Activated effector memory CD4-positive, alpha-beta T cell treated with anti-CD3 and anti-CD28 coated beads, Interleukin-2, amount 50 U/mL, for 16 hours (primary cell): ENCODE results near the gene FYN.

Source experiments
- DNase-seq: peaks from one replicate; pipeline ENCODE4 v3.0.0-alpha.2; 2020

Gene FYN

DNA sequence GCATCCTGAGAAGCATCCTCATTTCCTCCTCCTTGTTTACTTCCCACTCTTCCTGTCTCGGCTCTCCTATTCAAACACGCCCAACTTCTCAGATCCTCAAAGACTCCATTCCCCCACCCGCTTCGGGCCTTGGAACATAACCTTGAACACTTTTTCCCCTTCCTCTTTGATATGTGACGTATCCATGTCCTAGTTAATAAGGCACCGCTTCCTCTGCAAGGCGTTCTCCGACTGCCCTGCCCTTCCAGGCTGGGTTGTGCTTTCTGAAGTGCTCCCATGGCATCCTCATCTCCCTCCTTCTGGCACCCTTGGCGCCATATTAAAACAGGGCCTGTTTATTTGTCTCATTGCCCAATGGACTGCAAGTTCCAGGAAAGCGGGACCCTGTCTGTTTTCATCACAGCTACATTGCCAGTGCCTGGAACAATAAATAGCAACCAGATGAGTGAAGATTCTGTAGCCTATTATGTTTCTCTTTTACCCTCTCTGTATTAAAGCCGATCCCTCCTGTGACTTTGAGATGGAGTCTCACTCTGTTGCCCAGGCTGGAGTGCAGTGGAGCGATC, 152.2 kb downstream of the FYN start:
- DNase-seq, result no peak

DNA sequence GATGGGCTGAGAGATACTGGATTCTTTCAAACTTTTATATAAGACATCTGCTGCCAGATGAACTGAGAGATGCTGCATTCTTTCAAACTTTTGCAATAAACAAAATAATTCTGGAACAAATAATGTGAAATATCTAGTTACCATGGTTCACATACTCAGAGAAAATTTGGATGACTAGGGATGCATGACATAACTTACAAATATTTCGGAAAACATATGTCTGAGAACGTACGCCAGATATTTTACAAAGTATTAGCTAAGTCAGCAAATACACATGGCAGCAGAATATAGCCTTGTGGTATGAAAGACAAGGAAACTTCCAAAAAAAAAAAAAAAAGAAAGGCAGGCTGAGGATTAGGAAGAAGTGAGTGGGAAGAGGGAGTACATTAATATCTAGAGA, 154.3 kb downstream of the FYN start:
- no peak for DNase-seq

DNA sequence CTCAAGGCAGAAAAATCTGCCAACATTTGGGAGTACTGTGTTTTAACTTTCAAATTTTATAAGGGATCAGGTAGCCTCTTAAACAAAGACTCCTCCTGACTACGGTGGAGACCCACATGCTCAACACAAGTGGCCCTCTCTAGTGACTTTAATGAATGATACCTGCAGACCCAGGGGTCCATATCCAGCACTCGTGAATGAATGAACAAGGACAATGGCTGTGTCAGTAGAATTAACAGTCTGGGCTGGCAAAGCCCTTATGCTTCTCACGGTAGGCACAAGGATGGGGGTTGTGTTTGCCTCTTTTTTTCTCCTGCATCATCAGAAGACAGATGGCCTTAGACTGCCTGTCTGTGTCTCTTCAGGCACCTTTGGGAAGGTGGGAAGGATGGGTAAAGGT, 154.9 kb downstream of the FYN start:
- no peak for DNase-seq

DNA sequence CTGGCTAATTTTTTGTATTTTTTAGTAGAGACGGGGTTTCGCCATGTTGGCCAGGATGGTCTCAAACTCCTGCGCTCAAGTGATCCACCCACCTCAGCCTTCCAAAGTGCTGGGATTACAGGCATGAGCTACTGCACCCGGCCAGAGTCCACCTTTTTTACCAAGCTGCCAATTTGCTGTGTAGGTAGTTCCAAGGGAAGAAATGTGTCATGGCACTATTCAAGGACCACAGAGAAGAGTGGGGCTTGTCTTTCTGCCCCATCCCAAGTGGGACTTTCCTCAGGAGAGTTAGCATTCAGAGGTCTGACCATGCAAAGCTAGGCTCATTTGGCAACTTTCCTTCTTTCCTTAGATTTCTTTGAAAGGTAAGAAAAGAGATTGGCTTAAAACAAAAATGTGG, 155.6 kb downstream of the FYN start:
- DNase-seq, result no peak

DNA sequence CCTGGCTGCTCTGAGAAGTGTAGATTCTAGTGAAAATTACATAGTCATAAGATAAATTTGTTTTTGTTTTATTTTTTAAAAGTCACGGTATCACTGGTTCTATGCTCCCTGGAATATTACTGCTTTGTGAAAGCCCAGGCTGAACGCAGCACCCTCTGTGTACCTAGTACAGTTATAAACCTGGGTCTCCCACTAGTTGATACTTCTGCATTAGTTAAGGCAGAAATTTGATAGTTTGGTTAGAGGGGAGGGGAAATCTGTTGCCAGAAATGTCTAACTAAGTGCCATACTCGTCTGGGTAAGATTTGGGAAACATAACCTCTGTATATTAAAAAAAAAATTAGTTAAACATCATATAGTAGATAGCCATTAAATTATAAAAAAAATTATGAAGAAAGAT, 156.9 kb downstream of the FYN start:
- no peak for DNase-seq

DNA sequence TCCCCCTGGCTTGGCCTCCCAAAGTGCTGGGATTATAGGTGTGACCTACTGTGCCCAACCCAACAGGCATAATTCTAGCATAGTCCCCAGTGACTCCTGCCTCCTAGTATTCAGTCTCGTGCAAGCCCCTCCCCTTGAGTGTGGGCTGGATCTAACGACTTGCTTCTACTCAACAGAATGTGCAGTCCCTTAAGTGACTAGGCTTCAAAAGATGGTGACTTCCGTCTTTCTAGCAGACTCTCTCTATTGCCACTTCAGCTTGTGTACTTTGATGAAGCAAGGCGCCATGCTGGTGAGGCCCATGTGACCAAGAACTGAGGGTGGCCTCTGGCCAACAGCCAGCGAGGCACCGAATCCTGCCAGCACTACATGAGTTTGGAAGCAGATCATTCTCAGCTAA, 157.9 kb downstream of the FYN start:
- DNase-seq, result peak; percentile 72

DNA sequence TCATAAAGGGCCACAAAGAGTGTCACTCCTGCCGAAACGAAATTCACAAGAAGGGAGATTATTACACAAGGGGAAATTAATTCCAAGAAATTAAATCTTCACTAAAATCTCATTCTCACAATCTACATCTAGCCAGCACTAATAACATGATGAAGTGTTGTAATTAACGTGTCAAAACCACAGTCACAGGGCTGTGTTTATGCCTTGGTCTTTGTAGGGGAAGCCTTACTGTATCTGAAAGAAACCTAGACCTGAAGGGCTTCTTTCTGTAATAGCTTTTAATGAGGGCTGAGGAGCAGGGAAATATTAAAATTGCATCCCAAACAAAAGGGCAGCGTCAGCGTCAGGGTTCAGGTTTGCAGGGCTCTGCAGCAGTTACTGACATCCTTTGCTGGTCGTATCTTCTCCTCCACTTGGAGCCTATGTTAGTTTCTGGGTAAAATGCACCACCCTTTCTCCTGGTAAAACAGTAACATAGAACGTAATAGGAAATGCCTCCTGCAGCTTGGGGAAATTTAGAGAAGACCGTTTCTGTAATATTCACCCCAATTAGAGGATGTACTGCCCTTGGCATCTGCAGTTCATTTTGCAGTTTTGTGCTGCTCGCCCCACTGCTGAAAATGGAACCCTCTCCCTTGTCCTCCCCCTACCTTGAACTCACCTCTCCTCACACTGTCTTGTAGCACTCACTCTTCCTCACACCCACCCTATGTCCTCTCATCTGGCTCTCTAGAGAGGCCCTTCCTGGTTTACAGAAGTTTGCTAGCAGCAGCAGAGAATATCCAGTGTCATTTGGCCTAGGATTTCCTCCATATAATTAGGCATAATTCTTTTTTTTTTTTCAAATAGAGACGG, 158.6 kb downstream of the FYN start:
- no peak for DNase-seq

DNA sequence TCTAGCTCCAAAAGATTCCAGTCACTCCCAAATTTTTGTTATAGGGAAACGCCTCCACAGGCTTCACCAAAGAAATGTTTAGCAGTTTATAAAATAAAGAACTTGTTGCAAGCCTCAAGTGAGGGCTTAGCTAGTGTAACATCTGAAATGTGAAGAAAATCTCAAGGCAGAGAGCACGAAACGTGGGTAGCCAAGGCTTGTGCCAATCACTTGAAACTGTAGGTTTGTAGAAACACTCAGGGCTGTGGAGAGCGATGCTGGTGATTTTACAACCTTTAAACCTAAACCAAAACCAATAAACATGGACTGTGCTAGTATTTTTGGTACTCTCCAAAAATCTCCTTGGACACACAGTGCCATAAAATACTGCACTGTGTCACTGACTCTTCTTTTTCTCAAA, 159.4 kb downstream of the FYN start:
- no peak for DNase-seq

DNA sequence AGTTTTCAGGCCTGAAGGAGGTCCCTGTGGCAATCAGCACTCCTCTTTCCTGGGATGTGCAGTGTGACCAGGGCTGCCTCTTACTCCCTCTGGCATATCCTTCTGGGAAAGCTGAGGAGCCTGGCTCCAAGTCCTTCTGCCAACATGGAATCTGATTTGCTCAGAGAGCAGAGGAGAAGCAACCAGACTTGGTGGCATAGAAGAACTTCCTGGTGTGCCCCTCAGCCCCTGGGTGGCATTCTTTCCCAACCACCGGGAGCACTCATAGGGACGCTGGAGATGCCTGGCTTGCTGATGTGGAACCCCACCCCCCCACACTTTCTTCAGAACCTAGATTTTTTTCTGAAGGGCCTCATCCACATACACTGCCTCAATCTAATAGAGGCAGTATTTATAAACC, 160.0 kb downstream of the FYN start:
- no peak for DNase-seq

DNA sequence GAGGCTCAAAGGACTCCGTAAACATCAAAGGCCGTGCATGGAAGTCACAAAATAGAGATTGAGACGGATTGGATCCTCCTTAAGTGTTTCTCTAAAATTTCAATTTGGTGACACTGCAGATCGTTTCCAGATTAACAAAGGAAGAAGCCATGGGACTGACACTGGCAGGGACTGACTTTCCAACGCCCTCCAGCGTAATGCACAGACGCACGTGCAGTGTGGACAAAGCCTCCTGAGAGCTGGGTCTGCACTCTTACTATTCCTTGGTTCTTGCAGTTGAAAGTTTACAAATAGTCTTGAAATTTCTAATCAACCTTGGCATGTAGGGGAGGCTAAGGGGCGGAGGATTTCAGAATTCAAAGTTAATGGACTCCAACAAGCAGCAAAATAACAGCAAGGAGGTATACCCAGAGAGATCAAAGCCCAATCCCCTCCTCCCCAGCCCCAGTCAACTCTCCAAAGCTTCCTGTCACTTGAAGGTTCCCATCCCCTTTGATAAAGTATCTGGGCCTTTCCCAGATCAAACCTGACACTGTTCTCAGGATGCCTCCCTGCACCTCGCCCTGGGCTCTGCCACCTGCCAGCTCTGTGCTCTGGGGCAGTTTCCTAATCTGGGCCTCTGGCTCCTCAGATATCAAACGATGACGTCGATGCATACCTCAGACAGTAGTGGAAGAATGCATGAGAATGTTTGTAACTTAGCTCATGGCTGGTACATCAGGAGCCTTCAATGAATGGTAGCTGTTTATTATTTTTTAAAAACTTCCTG, 161.1 kb downstream of the FYN start:
- DNase-seq, result no peak

DNA sequence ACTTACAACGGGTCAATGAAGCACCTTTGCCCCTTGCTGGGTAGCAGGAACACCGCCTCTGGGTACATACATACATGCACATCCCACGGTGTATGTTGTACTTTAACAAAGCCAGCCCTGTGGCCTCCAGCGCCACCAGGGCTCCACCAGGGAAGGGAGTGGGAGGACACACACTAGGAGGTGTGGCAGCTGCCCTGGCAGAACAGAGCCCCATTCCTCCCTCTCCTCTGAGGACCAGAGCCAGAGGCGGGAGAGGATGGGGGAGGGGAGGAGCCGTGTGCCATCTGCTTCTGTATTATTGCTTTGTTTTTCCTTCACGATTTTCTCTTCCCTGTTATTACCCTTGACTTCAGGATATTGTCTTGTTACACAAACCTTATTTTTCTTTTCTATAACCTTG, 161.8 kb downstream of the FYN start:
- DNase-seq, result no peak

DNA sequence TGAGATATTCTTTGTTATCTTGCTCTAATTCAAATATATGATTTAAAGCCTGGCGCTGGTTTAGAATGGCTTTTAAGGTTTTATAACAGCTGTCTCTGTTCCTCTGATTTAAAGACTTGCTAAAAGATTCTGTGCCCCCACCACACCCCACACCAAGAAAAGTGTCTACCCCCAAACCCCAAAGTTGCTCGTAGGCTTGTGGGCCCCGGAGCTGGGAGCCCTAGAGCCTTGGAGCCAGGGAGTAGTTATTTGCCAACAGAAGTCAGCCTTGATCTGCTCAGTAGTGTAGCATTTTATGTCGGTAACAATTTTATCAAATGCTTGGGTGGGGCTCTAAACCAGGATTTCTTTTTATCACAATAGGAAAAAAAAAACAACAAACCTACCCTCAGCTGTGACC, 162.3 kb downstream of the FYN start:
- DNase-seq, result no peak

DNA sequence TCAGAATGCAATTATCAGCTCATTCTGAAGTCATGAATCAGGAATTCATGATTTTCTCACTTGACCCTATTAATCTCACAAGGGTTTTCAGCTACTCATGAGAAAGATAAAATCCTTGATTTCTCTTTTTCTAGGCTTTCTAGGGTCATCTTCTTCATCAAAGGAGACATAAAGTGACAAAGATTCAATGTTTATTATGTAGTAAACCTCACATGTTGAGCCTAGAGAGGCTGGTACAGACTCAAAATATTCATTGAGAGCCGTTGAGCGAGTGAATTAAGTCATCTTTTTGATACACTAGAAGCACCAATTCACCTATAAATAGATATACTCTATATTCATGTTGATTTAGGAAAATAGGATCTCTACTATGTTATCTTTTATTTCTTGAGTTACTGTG, 162.8 kb downstream of the FYN start:
- no peak for DNase-seq

DNA sequence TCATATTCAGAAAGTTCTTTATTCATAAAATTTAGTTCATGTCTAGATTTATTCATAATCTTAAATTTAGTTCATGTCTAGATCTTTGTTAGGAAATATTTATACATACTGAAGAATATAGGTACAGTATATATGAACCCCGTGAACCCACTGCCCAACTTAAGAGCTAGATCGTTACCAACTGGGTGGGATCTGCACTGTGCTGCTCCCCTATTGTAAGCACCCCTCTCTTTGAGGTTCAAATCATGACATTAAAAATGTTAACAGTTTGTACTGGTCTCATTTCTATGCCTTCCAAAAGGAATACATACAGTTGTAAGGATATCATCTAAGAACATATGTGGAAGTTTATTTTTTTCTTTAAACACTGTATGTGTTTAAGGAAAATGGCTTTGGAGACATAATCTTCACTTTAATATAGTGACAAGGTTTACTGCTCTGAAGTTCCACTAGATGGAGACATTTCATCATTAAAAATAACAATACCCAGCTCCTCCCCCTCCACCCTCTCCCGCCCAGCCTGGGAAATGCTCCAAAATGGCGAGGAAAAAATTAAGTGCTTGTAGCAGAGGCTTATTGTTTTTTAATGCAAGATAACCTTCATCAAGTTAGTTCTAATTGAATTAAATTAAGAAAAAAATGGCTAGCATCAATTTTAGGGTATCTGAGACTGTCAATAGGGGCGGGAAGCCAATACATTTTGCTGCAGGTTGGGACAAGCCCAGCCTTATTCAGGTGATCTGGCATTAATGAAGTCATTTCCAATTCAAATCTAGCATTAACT, 163.4 kb downstream of the FYN start:
- peak; percentile 84 for DNase-seq

DNA sequence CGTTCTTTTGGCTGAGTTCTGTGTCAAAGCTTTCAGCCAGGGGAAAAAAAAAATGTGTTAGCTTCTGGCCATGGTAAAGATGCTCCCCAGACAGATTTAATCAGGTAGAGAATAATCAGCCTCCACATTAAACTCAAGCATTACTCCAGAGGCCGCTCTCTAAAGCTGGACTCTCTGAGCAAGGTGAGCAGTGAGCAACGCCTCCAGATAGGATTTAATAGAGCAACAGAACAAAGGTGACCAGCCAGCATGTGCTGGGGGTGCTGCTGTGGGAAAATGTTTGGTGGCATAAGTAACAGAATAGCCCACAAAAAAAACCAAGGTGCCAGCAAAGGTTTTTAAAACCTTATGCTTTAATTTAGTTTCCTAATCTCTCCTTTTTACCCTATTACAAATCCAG, 164.1 kb downstream of the FYN start:
- no peak for DNase-seq

DNA sequence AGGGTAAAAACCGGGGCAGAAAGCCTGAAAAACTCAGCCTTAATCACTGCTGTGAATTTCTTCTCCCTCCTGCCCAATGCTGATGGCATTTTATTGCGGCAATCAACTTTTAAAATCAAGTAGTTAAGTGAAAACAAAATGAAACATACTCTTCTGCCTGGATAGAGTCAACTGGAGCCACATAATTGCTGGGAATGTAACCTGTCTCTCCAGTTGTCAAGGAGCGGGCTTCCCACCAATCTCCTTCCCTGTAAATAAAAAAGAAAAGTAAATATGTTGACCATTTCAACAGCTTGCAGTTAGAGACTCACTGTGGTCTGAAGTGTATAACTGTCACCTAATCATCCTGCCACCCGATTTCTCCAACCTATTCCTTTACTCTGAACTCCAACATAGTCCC, 165.5 kb downstream of the FYN start:
- no peak for DNase-seq

DNA sequence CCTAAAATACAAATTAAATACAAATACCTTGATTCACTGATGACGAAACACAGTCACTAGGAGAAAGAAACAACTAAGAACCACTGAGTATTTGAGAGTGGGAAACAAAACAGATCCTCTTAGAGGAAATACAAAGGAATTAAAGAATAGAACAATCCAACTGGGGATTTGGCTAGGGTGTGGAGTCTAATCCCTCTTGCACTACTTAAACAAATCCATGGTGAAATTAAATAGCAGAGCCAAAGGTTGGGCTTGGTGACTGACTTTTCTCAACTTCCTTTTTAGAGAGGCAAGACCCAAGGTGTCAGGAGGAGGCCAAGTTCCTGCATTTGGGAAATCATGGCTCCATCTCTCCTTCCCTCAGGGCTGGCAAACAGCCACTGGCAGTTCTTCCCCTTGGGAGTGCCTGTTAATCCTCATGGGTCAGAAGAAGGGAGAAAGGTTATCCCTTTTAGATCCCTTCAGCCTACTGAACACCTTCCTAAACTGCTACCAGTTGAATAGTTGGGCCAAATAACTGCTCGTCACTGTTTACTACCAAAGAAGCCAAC, 166.3 kb downstream of the FYN start:
- no peak for DNase-seq

DNA sequence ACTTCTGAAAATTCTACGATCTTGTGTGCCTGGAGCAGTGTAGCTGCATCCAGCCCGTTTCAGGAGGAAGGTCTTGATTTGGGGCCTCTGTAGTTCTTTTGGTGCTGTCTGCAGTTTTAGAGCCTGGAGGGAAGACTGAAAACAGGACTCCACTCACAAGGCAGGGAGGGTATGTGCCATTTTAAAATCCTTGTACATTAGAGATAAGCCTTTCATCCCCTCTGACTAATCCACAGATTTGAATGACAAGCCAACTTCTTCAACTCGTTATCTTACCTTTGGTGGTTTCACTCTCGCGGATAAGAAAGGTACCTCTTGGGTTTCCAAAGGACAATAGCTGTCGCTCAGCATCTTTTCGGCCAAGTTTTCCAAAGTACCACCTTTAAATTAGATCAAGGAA, 169.5 kb downstream of the FYN start:
- DNase-seq, result no peak

DNA sequence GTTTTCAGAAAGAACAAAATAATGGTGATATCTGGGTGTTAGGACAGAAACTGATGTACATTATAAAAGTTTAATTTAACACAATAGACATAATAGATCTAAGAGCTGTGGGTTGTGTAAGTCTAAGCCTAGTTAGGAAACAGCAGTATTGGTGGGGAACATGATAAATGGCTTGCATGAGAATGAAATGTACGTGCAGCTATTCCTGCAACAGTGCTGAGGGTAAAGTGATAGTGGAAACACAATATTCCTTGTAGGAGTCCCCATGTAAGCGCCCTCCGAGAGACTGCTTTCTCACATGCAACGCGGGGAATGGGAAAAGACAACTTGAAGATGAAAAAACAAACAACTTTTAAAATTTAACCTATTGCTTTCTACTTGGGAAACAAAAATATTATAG, 171.0 kb downstream of the FYN start:
- no peak for DNase-seq

DNA sequence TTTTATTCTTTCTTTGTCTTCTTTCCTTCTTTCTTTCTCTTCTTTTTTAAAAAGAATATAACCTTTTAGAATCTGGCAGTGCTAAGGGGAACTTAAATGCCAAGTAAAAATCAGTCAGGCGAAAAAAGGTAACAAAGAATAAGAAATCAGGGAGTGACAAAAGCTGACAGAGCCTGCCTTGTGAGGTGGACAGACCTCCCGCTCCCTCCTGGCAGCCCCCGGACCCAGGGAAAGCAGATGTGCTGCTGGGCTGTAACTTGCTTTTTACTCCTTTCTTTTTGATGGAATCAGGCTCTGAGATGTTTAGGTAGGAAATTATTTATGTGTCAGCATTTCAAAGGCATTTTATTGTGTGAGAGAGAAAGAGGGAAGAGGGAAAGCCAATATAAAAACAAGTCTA, 172.1 kb downstream of the FYN start:
- no peak for DNase-seq

DNA sequence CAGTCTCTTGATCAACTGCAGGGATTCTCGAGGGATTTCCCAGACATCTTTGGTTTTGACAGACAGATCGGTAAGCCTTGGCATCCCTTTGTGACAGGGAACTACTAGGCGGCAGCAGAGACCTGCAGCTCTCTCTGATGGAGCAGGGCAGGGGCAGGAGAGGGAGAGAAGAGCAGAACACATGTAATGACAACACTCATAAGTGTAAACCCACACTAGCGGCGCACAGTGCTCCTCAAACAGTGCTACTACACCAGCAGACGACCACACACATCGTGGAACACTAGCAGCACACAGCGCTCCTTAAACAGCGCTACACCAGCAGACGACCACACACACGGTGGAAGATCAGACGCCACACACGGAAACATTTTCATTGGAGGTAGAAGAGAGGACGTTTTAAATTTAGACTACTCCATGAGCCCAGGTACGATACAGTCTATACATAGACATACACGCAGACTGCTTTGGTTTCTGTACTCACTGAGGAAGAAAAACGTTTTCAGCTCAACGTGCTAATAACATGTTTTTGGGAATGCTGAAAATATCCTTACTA, 173.0 kb downstream of the FYN start:
- no peak for DNase-seq

DNA sequence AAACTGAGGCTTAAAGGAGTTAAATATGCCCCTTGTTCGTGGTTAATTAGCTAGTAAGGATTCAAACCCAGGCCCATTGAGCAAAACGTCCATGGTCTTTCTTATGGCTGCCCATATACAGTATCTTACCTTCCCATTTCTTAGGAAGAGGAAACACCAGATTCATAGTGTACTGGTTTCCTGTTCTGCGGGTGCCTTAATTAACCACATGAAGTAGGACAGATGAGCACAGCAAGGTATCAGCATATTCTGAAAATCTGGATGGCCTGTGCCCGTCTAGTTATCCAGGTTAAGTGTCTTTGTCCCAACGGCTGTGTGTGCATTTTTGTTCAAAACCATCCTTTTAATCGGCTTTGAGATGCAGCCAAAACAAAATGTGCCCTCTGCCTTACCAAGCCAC, 174.1 kb downstream of the FYN start:
- no peak for DNase-seq

DNA sequence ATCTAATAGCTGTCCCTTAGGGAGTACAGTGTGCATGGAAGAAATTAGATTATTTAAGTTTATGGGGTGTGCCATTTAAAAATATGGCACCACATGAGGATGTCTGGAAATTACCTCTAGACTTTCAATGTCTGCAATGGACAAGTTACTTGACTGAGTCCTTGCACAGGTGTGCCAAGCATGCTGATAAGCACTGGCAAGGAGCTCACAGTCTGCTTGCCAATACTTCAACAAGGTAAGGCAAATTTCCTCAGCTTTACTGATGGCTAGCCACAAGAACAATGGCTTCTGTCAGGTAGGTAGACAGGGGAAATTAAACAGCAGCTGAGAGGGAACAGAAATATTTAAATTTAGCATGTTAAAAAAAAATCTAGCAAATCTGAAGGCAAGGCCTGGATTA, 176.4 kb downstream of the FYN start:
- no peak for DNase-seq
